Osteocyte (in vitro differentiated cells): Measurements from ENCODE around the gene GSTO1. TPM values are rescaled to one million over a fixed set of nuclear protein-coding genes. Genes with fewer than 3 reads are reported as not detected.
A peak's percentile ranks its signal among the peaks of the same experiment; 100 is the strongest.

Experiments used
- DNase-seq: peaks from one replicate; pipeline ENCODE4 v3.0.0; 2021; ENCODE audit warnings: mixed read lengths; ENCODE audit not compliant: unreplicated experiment; ENCODE audit errors: extremely low spot score
- H3K27ac Mint-ChIP-seq: one replicate; pipeline ENCODE4 v1.8.0; 2021; ENCODE audit warnings: mild to moderate bottlenecking, mixed read lengths; ENCODE audit not compliant: unreplicated experiment
- H3K27me3 Mint-ChIP-seq: one replicate; pipeline ENCODE4 v1.8.0; 2021; ENCODE audit warnings: mixed read lengths; ENCODE audit not compliant: unreplicated experiment
- H3K36me3 Mint-ChIP-seq: one replicate; pipeline ENCODE4 v1.8.0; 2021; ENCODE audit warnings: mixed read lengths; ENCODE audit not compliant: unreplicated experiment
- H3K4me1 Mint-ChIP-seq: one replicate; pipeline ENCODE4 v1.8.0; 2021; ENCODE audit warnings: mixed read lengths; ENCODE audit not compliant: unreplicated experiment
- H3K4me3 Mint-ChIP-seq: one replicate; pipeline ENCODE4 v1.8.0; 2021; ENCODE audit warnings: mild to moderate bottlenecking, moderate library complexity, mixed read lengths; ENCODE audit not compliant: unreplicated experiment
- H3K9me3 Mint-ChIP-seq: one replicate; pipeline ENCODE4 v1.8.0; 2021; ENCODE audit warnings: mixed read lengths; ENCODE audit not compliant: unreplicated experiment
- CTCF ChIP-seq: fragments of 200-600 bp; sonication (generic); IDR thresholded peaks from 2 replicates; pipeline ENCODE4 v1.5.0; 2021; ENCODE audit warnings: antibody characterized with exemption, mild to moderate bottlenecking, moderate library complexity
- total RNA-seq: library from RNA; stranded (reverse); gene quantifications from 2 replicates; pipeline ENCODE4 v1.2.1, GENCODE V29; 2021

Gene GSTO1
- total RNA-seq, 1 donor from 2014 or later = 77.4 TPM

- H3K9me3 Mint-ChIP-seq = no peaks in the 10 kb centered on the region
- no peak for DNase-seq
- H3K27ac Mint-ChIP-seq = no peak overlapping the region
- TF ChIP-seq CTCF = peak; percentile 12
- peaks cover 25% of the 10 kb centered on the region for H3K4me1 Mint-ChIP-seq
- no peaks in the 10 kb centered on the region for H3K36me3 Mint-ChIP-seq
- H3K4me3 Mint-ChIP-seq = no peak overlapping the region
- H3K27me3 Mint-ChIP-seq = no peaks in the 10 kb centered on the region
These were observed 47.4 kb downstream of the GSTO1 start for GRCh38 chr10:104301907-104302690.

GRCh38 chr10:104303594-104304355 lies 49.1 kb downstream of the GSTO1 start:
- no peak for DNase-seq
- H3K27me3 Mint-ChIP-seq = no peaks in the 10 kb centered on the region
- H3K9me3 Mint-ChIP-seq = no peaks in the 10 kb centered on the region
- H3K4me1 Mint-ChIP-seq = peaks cover 36% of the 10 kb centered on the region
- peaks cover 3% of the 10 kb centered on the region for H3K36me3 Mint-ChIP-seq
- H3K27ac Mint-ChIP-seq = no peak overlapping the region
- H3K4me3 Mint-ChIP-seq = no peak overlapping the region
- no peak for TF ChIP-seq CTCF

GRCh38 chr10:104304356-104304745 lies 49.7 kb downstream of the GSTO1 start:
- Mint-ChIP-seq H3K4me1 (peaks cover 39% of the 10 kb centered on the region), H3K27ac (no peak overlapping the region), H3K9me3 (no peaks in the 10 kb centered on the region), H3K36me3 (peaks cover 6% of the 10 kb centered on the region), H3K27me3 (no peaks in the 10 kb centered on the region), H3K4me3 (no peak overlapping the region)
- DNase-seq = no peak
- TF ChIP-seq CTCF = no peak

GRCh38 chr10:104304927-104305326 lies 50.2 kb downstream of the GSTO1 start:
- TF ChIP-seq CTCF = no peak
- peaks cover 6% of the 10 kb centered on the region for H3K36me3 Mint-ChIP-seq
- H3K4me1 Mint-ChIP-seq = peaks cover 41% of the 10 kb centered on the region
- DNase-seq = no peak
- no peak overlapping the region for H3K27ac Mint-ChIP-seq
- H3K9me3 Mint-ChIP-seq = no peaks in the 10 kb centered on the region
- no peaks in the 10 kb centered on the region for H3K27me3 Mint-ChIP-seq
- no peak overlapping the region for H3K4me3 Mint-ChIP-seq

- Mint-ChIP-seq H3K9me3 (no peaks in the 10 kb centered on the region), H3K4me1 (peaks cover 43% of the 10 kb centered on the region), H3K36me3 (peaks cover 6% of the 10 kb centered on the region), H3K27ac (no peak overlapping the region), H3K27me3 (no peaks in the 10 kb centered on the region), H3K4me3 (no peak overlapping the region)
- TF ChIP-seq CTCF = no peak
- no peak for DNase-seq
These were observed 52.2 kb downstream of the GSTO1 start for GRCh38 chr10:104306897-104307296.
